DMS53 treated with DMSO at 0.1 percent for 48 hours (cell line): ENCODE measurements around the gene CREG1.
A peak's percentile ranks its signal among the peaks of the same experiment; 100 is the strongest.
"Not testable (repeated sequence)": the region's sequence is repeated elsewhere in the genome, so short reads cannot be mapped to it uniquely, and the experiment has no call there.

ENCODE experiments used
- DNase-seq: peaks from one replicate; lab custom pipeline; 2025; ENCODE audit not compliant: unreplicated experiment; lab: John Stamatoyannopoulos, UW

The CREG1 gene

DNA sequence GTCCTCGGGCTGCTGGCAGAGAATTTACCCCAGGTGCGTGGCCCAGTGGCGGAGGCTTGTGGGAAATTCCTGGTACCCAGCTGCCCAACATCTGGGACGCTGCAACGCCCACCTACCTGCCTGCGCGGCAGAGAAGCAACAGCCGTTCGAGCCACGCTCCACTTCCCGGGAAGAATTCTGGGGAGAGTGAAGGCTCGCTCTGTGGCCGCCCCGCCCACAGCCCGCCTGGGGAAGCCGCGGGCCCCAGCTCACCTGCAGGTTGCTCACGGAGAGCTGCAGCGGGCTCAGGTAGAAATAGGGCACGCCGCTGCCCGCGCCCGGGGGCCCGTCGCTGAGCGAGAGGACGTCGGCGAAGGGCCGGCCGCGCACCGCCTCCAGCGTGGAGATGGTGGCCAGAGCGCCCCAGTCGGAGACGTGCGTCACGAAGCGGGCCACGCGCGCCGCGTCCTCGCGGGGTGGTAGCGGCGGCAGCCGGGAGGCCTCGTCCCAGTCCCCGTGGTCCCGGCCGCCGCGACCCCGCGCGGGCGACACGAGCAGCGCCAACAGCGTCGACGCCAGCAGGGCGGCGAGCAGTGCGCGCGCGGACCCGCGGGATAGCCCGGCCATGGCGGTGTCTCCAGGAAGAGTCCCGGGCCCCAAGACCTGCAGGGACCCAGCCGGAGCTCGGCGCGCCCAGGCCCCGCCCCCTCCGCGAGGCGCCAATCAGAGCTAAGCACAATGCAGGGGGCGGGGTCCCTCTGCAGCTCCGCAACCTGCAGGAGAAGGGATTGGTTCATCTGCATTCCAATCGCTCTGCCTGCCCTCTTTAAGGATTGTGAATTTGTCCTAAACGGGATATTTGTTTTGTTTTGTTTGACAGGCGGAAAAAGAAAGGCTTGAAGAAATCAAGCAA, at the start of gene CREG1:
Gene CREG1 (minus strand): TSS at position 627 of the 892 bp plus-strand sequence.
- peak; percentile 92 for DNase-seq

DNA sequence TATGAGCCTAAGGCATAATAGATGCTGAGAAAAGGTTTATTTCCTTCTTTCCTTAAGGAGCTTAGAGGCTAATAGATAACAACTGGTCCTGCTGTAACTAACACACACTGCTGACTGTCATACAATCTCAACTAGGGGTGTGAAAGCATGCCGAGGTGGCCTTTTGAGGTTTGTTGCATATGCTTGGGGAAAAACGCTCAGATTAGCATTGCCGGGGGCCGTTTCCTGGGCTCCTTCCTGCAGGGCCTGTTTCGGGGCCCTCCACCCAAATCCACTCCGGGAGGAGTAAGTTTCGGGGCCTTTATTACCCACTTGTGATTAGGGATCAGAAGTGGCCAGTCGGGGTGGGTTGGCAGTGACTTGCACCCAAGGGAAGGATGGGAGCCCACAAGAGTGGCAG, 49.3 kb upstream of the CREG1 start:
- DNase-seq: no peak

DNA sequence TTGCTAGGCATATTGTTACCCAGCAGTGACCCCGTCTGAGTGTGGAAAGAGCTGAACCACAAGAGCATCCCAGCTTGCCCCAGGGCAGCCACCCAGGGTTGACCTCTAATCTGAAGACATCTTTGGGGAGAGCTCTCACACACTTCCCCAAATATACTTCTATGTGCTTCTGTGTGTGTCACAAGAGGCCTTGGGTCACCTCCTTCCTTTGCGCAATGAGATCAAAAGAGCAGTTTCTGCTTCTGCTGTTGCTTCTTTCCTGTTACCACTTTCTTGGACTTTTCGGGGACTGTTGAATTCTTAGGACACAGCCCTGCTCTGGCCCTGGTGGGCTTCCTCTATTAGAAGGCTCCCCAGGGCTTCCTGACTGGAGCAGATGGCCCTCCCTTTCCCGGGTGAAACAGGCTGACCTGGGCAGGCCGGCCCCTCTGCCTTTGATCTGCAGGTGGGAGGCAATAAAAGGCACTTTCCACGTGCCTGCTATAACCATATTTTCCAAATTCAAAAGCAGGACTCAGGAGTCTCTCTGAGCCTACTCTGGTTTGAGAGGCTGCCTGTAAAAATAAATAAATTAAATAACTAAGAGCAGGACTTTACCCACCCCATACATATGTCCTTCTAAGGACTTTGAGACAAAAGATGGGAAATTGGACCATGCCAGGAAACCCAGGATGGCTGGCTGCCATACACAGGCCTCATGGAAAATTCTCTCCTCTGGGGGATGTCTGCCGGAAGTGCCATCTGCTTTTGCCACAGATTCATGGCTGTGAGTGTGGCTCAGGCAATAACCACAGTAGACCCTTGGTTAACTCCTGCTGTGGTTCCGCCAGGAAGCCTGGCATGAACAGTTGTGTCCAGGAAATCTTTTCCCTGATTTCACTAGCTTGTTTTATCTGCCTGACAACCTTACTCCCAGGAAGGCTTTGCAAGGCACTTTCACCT, 48.2 kb upstream of the CREG1 start:
- no peak for DNase-seq

DNA sequence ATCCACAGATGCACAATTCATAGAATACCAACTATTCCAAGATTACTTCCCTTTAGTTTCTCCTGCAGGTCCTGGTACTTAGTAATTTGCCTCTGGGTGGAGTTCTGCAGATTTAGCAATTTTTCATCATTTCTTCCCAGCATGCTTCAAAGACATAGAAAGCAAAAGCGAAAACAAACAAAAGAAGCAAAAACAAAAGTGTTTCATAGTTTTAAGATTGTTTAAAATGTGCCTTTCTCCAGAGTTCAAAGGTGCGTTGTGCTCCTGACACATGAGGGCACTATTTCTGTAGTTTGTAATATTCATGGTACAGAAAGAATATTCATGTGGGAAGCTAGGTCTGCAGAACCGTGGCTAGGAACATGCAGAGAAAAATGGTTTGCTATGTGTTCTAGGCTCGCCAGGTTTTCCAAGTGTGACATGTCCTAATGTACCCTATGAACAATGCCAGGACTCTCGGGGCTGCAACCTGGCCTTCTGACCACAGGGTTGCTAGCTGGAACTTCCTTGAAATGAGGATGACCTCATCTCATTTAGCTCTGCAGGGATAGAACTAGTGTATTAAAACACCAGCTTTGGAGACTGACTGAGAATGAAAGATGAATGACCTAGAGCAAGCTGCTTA, 46.5 kb upstream of the CREG1 start:
- no peak for DNase-seq

DNA sequence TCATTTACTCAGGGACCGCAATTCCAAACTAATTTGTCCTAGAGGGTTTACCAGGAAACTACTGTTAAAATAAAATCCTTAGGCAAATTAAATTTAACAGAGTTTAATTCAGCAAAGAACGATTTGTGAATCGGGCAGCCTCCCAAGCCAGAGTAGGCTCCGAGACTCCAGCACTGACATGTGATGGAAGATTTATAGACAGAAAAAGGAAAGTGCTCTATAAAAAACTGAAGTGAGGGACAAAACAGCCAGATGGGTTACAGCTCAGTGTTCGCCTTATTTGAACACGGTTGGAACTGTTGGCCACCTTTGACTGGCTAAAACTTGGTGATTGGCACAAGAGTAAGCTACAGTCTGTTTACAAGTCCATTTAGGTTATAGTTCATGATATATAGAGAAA, 41.3 kb upstream of the CREG1 start:
- DNase-seq: no peak

DNA sequence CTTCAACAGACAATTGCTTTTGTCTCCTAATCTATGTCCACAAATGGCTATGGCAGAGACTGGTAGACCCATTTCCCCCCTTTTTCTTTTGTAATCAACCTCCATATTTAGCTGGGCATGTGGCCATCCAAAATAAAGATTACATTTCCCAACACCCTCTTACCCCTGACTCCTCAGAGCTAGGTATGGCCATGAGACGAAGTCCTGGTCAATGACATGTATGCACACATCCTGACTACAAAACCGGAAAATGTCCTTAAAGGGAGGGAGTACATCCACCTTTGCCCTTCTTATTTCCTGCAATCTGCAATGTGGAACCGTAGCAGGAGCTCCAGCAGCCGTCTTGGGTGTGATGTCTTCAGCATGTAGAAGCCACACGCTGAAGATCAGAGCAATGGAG, 40.3 kb upstream of the CREG1 start:
- DNase-seq: no peak

DNA sequence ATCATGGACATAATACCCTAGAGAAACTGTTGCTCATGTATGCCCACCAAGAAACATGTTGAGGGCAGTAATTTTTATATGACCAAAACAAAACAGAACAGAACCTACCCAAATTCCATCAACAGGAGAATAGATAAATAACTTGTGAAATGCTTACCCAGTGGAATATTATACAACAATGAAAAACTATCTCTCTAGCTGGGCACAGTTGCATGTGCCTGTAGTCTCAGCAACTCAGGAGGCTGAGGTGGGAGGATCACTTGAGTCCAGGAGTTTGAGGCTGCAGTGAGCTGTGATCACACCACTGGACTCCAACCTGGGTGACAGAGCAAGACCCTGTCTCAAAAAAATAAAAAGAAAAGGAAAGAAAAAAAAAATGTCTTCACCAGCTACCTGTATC, 38.9 kb upstream of the CREG1 start:
- DNase-seq: no peak

DNA sequence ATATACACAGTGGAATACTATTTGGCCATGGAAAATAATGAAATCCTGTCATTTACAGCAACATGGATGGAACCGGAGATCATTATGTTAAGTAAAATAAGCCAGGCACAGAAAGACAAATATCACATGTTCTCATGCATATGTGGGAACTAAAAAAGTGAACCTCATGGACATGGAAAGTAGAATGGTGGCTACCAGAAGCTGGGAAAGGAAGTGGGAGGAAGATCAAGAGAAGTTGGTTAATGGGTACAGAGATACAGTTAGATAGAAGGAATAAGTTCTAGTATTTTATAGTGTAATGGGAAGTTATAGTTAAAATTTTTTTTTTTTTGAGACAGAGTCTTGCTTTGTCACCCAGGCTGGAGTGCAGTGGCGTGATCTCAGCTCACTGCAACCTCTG, 34.8 kb upstream of the CREG1 start:
- no peak for DNase-seq

DNA sequence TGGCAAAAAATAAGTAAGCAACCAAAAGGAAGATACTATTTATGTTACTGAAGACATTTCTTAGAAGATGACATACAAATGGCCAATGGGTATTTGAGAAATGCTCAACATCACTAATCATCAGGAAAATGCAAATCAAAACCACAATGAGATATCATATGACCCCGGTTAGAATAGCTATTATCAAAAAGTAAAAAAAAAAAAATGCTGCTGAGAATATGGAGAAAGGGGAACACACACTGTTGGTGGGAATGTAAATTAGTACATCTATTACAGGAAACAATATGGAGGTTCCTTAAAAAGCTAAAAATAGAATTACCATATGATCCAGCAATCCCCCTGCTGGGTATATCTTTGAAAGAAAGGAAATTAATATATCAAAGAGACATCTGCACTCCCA, 34.3 kb upstream of the CREG1 start:
- no peak for DNase-seq

DNA sequence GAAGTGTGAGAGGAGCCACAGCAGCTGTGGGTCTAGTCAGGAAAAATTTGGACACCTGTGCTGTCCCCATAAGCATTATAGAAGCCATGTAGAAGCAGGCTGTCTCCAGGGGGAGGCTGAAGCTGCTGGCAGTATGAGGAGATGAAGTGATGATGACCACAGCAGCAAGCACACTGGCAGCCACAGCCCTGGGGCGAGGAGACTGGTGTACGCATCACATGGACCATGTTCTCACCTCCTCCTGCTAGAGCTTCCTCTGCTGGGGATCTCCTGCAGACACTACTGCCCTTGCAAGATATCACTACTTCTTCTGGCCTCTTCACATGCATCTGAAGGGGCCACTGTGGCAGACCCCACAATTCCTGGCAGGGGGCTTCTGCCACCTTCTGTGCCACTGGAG, 33.8 kb upstream of the CREG1 start:
- no peak for DNase-seq

DNA sequence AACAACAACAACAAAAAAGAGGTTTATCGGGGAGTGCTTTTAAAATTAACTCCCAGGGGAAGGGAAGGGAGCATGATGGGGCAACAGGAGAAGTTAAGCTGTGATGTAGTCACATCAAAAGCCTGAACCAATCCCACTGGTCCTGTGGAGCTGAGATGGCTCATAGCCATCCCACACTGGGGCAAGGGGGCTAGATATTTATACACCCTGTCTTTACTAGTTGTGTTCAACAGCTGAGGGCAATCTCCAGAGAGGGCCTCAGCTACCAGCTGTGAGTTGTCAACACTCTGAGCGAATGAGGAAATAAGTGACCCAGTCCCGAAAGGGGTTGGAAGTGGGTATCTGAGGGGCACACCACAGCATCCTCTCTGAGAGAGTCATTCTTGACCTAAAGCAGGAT, 31.0 kb upstream of the CREG1 start:
- no peak for DNase-seq

DNA sequence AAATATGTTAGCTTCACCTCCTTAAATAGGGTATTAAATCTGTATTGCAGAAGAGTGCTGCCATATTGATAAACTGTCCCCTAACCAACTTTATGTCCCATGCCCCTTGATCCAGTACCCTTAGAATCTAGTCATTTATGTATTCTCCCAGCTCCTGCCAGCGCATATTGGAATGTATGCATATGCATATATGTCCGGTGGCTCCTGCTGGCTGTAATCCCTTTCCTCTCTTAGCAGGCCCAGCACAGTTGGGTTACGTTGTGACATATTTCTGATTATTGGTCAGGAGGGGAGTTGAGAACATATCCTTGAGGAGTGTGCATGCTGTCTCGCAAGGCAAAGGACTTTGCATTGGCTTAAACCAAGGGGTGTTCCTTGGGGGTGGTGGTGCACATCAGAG, 29.2 kb upstream of the CREG1 start:
- DNase-seq: no peak

DNA sequence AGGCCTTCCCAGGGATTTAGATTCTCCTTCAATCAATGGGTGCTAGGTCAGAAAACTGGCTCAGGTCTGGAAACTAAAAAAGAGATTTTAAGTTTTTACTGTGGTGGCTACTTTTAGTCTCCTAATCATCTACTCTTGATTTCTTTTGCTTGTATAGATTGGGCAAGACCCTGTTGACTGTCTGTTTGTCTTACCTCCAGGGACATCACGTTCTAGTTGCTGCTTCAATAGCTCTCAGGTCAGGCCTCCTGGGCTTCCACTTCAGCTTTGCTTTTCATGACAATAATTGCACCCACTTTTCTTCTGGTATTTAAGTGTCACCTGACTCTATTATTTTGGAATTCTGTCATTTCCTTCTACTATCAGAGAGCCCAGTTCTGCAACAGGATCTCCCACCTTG, 28.5 kb upstream of the CREG1 start:
- DNase-seq: no peak

DNA sequence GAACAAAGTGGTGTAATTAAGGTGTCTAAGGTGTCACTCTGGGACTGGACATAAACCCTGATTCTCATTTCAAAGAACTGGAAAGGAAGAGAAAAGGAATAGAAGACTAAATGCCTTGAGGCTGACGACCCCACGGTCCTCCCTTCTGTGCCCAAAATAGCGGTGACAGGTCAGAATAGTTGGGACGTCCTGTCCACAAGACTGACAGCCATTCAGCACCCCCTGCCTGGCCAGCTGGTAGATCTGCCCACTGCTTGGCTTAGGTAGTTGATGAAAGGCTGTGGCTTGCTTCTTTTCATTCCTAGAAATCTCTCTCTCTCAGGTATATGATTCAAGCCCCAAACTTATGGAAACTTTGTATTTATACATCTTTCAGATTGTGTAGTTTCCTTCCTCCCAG, 26.4 kb upstream of the CREG1 start:
- no peak for DNase-seq

DNA sequence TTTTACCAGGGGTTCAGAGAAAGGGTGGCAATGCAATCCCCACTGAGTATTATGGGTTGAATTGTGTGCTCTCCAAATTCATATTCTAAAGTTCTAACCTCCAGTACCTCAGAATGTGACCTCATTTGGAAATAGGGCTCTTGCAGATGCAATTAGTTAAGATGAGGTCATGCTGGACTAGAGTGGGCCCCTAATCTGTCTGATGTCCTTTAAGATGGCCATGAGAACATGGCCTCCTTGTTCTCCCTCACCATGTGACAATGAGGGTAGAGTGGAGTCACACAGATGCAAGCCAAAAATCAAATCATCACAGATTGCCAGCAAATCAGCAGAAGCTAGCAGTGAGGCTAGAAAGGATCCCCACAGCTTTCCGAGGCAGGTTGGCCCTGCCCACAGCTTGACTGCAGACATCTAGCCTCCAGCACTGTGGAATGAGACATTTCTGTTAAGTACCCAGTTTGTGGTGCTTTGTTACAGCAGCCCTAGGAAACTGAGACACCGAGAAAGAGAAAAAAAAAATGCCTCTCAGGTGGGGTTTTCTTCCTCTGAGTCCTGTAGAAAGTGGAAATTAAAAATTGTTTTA, 25.5 kb upstream of the CREG1 start:
- no peak for DNase-seq

DNA sequence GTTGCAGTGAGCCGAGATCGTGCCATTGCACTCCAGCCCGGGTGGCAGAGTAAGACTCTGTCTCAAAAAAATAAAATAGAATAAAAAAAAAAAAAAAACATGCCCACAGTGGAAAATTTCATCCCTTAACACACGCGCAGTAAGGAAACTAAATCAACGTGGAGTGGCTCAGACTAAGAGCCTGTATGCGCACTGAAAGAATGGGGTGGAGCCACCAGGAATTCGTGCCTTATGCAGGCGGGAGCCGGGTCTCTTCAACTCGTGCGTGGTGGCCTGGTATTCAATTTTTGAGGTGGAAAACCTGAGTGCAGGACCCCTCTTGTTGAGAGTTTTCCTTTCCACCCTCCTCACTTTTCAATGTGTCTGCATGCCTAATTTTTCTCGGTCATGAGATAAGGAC, 22.1 kb upstream of the CREG1 start:
- no peak for DNase-seq

DNA sequence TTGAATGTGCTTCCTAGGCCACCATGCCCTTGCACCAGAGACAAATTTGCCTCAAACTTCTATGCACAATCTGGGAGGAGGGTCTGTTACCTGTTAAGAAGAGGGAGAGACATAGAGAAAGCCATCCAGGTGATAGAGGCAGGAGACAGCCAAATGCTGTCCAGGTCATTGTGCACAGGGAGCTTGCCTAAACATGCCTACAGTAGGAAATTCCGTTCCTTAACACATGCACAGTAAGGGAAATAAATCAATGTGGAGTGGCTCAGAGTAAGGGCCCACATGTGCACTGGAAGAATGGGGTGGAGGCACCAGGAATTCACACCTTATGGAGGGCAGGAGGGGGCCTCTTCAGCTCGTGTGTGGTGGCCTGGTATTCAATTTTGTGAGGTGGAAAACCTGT, 19.5 kb upstream of the CREG1 start:
- no peak for DNase-seq

DNA sequence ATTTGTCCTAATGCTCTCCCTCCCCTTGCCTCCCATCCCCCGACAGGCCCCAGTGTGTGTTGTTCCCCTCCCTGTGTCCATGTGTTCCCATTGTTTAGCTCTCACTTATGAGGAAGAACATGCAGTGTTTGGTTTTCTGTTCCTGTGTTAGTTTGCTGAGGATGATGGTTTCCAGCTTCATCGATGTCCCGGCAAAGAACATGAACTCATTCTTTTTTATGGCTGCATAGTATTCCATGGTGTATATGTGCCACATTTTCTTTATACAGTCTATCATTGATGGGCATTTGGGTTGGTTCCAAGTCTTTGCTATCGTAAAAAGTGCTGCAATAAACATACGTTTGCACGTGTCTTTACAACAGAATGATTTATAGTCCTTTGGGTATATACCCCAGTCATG, 17.1 kb upstream of the CREG1 start:
- DNase-seq: not testable (repeated sequence)

DNA sequence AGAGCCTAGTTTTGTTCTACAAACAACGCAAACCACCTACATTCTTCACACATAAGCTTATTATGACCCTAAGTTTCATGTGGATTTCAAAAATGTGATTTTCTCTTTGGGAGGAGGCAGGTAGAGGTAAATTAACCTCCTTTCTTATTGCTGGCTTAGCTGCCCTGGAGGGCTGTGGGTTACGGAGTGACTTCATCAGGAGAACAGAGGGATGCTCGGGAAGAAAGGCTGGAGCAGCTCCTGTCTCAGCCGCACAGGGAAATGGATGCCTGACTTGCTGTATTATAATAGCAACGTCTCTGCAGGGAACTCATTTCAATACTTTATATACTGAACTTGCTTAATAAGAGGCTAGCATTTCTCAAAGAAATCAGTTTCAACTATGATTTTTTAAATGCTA, 14.1 kb upstream of the CREG1 start:
- no peak for DNase-seq

DNA sequence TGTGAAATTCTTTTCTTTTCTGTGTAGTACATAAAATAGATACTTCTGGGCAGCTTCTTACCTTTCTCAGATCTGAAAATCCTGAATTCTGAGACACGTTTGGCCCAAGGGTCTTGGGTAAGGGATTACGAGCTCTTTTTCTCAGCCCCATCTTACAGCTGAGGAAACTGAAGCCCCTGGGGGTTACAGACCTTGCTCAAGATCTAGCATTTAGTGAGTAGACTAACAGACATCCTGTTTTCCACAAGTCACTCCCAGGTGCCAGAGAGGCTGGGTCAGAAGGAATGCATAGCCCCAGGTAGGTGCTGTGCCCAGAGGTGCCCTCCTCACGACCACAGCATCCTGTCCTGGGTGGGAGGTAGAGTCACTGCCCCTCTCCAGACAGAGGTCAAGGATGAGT, 13.2 kb upstream of the CREG1 start:
- DNase-seq: no peak

DNA sequence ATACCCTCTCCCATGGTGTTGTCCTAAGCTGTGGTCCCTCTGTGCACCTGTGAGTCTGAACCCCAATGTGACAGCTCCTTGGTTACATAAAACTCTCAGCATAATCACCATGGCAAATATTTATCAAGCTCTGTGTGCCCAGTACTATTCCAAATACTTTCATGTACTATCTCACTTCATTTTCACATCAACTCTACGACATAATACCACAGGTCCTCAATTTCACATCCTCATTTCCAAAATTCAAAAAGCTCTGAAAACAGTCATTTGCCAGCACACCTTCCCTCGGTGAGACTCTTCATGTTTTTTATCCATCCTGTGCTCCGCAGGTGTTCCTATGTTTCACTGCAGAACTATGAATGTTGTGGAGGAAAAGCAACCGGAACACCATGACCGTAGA, 12.4 kb upstream of the CREG1 start:
- no peak for DNase-seq
